SKM-1 (cell line): ENCODE data around the gene EIF2D.

Experiments used
- DNase-seq: peaks from one replicate; lab custom pipeline; 2025; ENCODE audit not compliant: unreplicated experiment; lab: John Stamatoyannopoulos, UW

The EIF2D gene

GRCh38 chr1:206572835-206573234 lies 39.4 kb downstream of the EIF2D start:
- DNase-seq, result no peak

GRCh38 chr1:206570529-206570928 lies 41.7 kb downstream of the EIF2D start:
- no peak for DNase-seq

GRCh38 chr1:206569556-206569955 lies 42.7 kb downstream of the EIF2D start:
- DNase-seq, result no peak

- no peak for DNase-seq
Measured at GRCh38 chr1:206568779-206569352, 43.4 kb downstream of the EIF2D start.

- no peak for DNase-seq
Measured at GRCh38 chr1:206568256-206568655, 44.0 kb downstream of the EIF2D start.

GRCh38 chr1:206566999-206567398 lies 45.3 kb downstream of the EIF2D start:
- no peak for DNase-seq

GRCh38 chr1:206565995-206566394 lies 46.3 kb downstream of the EIF2D start:
- no peak for DNase-seq

- no peak for DNase-seq
Measured at GRCh38 chr1:206563367-206564207, 48.7 kb downstream of the EIF2D start.

GRCh38 chr1:206560007-206560716 lies 52.1 kb downstream of the EIF2D start:
- DNase-seq, result no peak

GRCh38 chr1:206559672-206559995 lies 52.6 kb downstream of the EIF2D start:
- DNase-seq, result no peak

GRCh38 chr1:206558794-206559671 lies 53.2 kb downstream of the EIF2D start:
- DNase-seq, result no peak

GRCh38 chr1:206557636-206558473 lies 54.4 kb downstream of the EIF2D start:
- peak; percentile 89 for DNase-seq

- DNase-seq, result peak; percentile 98
Measured at GRCh38 chr1:206556750-206557635, 55.3 kb downstream of the EIF2D start.

GRCh38 chr1:206556047-206556749 lies 56.1 kb downstream of the EIF2D start:
- no peak for DNase-seq

- DNase-seq, result no peak
Measured at GRCh38 chr1:206555473-206555935, 56.8 kb downstream of the EIF2D start.

GRCh38 chr1:206554701-206555472 lies 57.4 kb downstream of the EIF2D start:
- no peak for DNase-seq

- DNase-seq, result no peak
Measured at GRCh38 chr1:206554211-206554610, 58.1 kb downstream of the EIF2D start.

- no peak for DNase-seq
Measured at GRCh38 chr1:206551986-206552326, 60.3 kb downstream of the EIF2D start.
